HEK293 (cell line): ENCODE data around the gene LRRN2.

Experiments
- CTCF ChIA-PET: fragments of 350-600 bp; formaldehyde crosslinking; extraction: SDS; loops from one replicate; lab custom pipeline; 2021; ENCODE audit warnings: antibody characterized with exemption; lab: Yijun Ruan, JAX
- POLR2A ChIA-PET: fragments of 300-600 bp; formaldehyde crosslinking; extraction: SDS; loops from one replicate; lab custom pipeline; 2020; ENCODE audit warnings: antibody characterized with exemption, inconsistent platforms; lab: Yijun Ruan, JAX
- H3K27ac ChIP-seq: fragments of 200-500 bp; sonication (Bioruptor generic); 2 replicates; pipeline ENCODE4 v1.5.1; 2014; ENCODE audit warnings: low read depth, low read length, control low read depth, inconsistent platforms; ENCODE audit errors: extremely low read depth
- H3K36me3 ChIP-seq, 2 experiments: fragments of 200-500 bp in 1 of 2; sonication (Bioruptor generic) in 1 of 2; 1 replicate in 1 of 2; 2 replicates in 1 of 2; pipeline ENCODE4 v1.5.1; 2014 to 2017; ENCODE audit warnings: inconsistent platforms in 2 of 2, low read length in 2 of 2; ENCODE audit not compliant: control insufficient read depth in 2 of 2, insufficient read depth in 1 of 2
- H3K4me1 ChIP-seq: fragments of 200-500 bp; sonication (Bioruptor generic); 2 replicates; pipeline ENCODE4 v1.5.1; 2014; ENCODE audit warnings: mild to moderate bottlenecking, low read length, inconsistent platforms; ENCODE audit not compliant: control insufficient read depth, insufficient read depth
- H3K4me3 ChIP-seq: 2 replicates; pipeline ENCODE4 v1.5.1; 2011; ENCODE audit warnings: low read depth, mild to moderate bottlenecking, control low read depth, low read length, moderate library complexity
- H3K9me3 ChIP-seq: fragments of 200-500 bp; sonication (Bioruptor generic); 2 replicates; pipeline ENCODE4 v1.5.1; 2014; ENCODE audit warnings: low read depth, low read length, inconsistent platforms; ENCODE audit not compliant: control insufficient read depth, insufficient read depth
- EGR2 ChIP-seq: fragments of 450-650 bp; formaldehyde crosslinking; IDR thresholded peaks from 2 replicates; pipeline ENCODE4 v1.5.1; 2016; ENCODE audit warnings: low read depth, missing biosample characterization, missing genetic modification characterization
- SCRT1 ChIP-seq: fragments of 450-650 bp; formaldehyde crosslinking; IDR thresholded peaks from 2 replicates; pipeline ENCODE4 v1.5.1; 2016; ENCODE audit warnings: missing biosample characterization, missing genetic modification characterization, borderline replicate concordance
- SETDB1 ChIP-seq: IDR thresholded peaks from one replicate; pipeline ENCODE4 v1.6.1; 2017; ENCODE audit warnings: mild to moderate bottlenecking, low read length, moderate library complexity, mixed read lengths; ENCODE audit not compliant: insufficient read length
- SP3 ChIP-seq: fragments of 450-650 bp; formaldehyde crosslinking; IDR thresholded peaks from 2 replicates; pipeline ENCODE4 v1.5.1; 2016; ENCODE audit warnings: missing biosample characterization, missing genetic modification characterization
- SP7 ChIP-seq: fragments of 450-650 bp; formaldehyde crosslinking; IDR thresholded peaks from 2 replicates; pipeline ENCODE4 v1.5.1; 2016; ENCODE audit warnings: missing biosample characterization, missing genetic modification characterization
- TRIM28 ChIP-seq: IDR thresholded peaks from 2 replicates; pipeline ENCODE4 v1.6.1; 2011; ENCODE audit warnings: low read length, control low read depth, borderline replicate concordance
- TSHZ1 ChIP-seq: fragments of 450-650 bp; formaldehyde crosslinking; IDR thresholded peaks from 2 replicates; pipeline ENCODE4 v1.5.1; 2016; ENCODE audit warnings: missing biosample characterization, missing genetic modification characterization, borderline replicate concordance
- ZBTB10 ChIP-seq: fragments of 450-650 bp; formaldehyde crosslinking; IDR thresholded peaks from 2 replicates; pipeline ENCODE4 v1.5.1; 2016; ENCODE audit warnings: missing biosample characterization, missing genetic modification characterization
- ZBTB44 ChIP-seq: fragments of 450-650 bp; IDR thresholded peaks from 2 replicates; pipeline ENCODE4 v1.5.1; 2018; ENCODE audit warnings: missing biosample characterization, mild to moderate bottlenecking, missing genetic modification characterization
- ZBTB48 ChIP-seq: fragments of 450-650 bp; formaldehyde crosslinking; IDR thresholded peaks from 2 replicates; pipeline ENCODE4 v1.5.1; 2016; ENCODE audit warnings: missing biosample characterization, missing genetic modification characterization
- ZBTB6 ChIP-seq: fragments of 450-650 bp; formaldehyde crosslinking; IDR thresholded peaks from 2 replicates; pipeline ENCODE4 v1.5.1; 2017; ENCODE audit warnings: missing biosample characterization, missing genetic modification characterization
- ZEB2 ChIP-seq: fragments of 450-650 bp; formaldehyde crosslinking; IDR thresholded peaks from 2 replicates; pipeline ENCODE4 v1.5.1; 2016; ENCODE audit warnings: missing biosample characterization, missing genetic modification characterization
- ZFHX2 ChIP-seq: fragments of 450-650 bp; formaldehyde crosslinking; conservative IDR thresholded peaks from 2 replicates; pipeline ENCODE4 v1.5.1; 2016; ENCODE audit warnings: missing biosample characterization, missing genetic modification characterization
- ZNF146 ChIP-seq: fragments of 450-650 bp; formaldehyde crosslinking; IDR thresholded peaks from 2 replicates; pipeline ENCODE4 v1.5.1; 2016; ENCODE audit warnings: missing biosample characterization, missing genetic modification characterization
- ZNF155 ChIP-seq: fragments of 450-650 bp; formaldehyde crosslinking; IDR thresholded peaks from 2 replicates; pipeline ENCODE4 v1.5.1; 2016; ENCODE audit warnings: missing biosample characterization, missing genetic modification characterization
- ZNF239 ChIP-seq: fragments of 450-650 bp; formaldehyde crosslinking; IDR thresholded peaks from 2 replicates; pipeline ENCODE4 v1.5.1; 2016; ENCODE audit warnings: missing biosample characterization, missing genetic modification characterization
- ZNF292 ChIP-seq: fragments of 450-650 bp; formaldehyde crosslinking; IDR thresholded peaks from 2 replicates; pipeline ENCODE4 v1.5.1; 2016; ENCODE audit warnings: low read depth, missing biosample characterization, missing genetic modification characterization, borderline replicate concordance
- ZNF324 ChIP-seq: fragments of 450-650 bp; formaldehyde crosslinking; IDR thresholded peaks from 2 replicates; pipeline ENCODE4 v1.5.1; 2016; ENCODE audit warnings: missing biosample characterization, missing genetic modification characterization
- ZNF335 ChIP-seq: fragments of 450-650 bp; formaldehyde crosslinking; conservative IDR thresholded peaks from 2 replicates; pipeline ENCODE4 v1.5.1; 2016; ENCODE audit warnings: missing biosample characterization, missing genetic modification characterization
- ZNF514 ChIP-seq: fragments of 450-650 bp; formaldehyde crosslinking; IDR thresholded peaks from 2 replicates; pipeline ENCODE4 v1.5.1; 2016; ENCODE audit warnings: missing biosample characterization, missing genetic modification characterization
- ZNF560 ChIP-seq: fragments of 450-650 bp; formaldehyde crosslinking; IDR thresholded peaks from 2 replicates; pipeline ENCODE4 v1.5.1; 2017; ENCODE audit warnings: missing biosample characterization, missing genetic modification characterization, borderline replicate concordance
- ZNF623 ChIP-seq: fragments of 450-650 bp; formaldehyde crosslinking; IDR thresholded peaks from 2 replicates; pipeline ENCODE4 v1.5.1; 2016; ENCODE audit warnings: missing biosample characterization, missing genetic modification characterization
- ZNF692 ChIP-seq: fragments of 450-650 bp; formaldehyde crosslinking; IDR thresholded peaks from 2 replicates; pipeline ENCODE4 v1.5.1; 2016; ENCODE audit warnings: missing biosample characterization, missing genetic modification characterization
- ZNF792 ChIP-seq: fragments of 450-650 bp; formaldehyde crosslinking; IDR thresholded peaks from 2 replicates; pipeline ENCODE4 v1.5.1; 2016; ENCODE audit warnings: missing biosample characterization, missing genetic modification characterization

LRRN2 gene

GRCh38 chr1:204602111-204602579 lies 83.4 kb downstream of the LRRN2 start:
- no peak overlapping the region for H3K4me3 ChIP-seq
- TF ChIP-seq ZNF335 (tag by site-specific recombination), result no peak
- no peak for TF ChIP-seq ZBTB44
- TF ChIP-seq EGR2 (tag by site-specific recombination), result 0 out of 2 replicates have a peak, but pooled peaks have one; percentile 58
- TF ChIP-seq ZBTB48 (tag by site-specific recombination), result no peak
- TF ChIP-seq ZNF560 (tag by site-specific recombination), result no peak
- no peak for TF ChIP-seq ZNF623 (tag by site-specific recombination)
- TF ChIP-seq ZNF792 (tag by site-specific recombination), result no peak
- no peak for TF ChIP-seq TSHZ1
- TF ChIP-seq ZNF324 (tag by site-specific recombination), result no peak
- no peak for TF ChIP-seq SETDB1
- no peak for TF ChIP-seq SP3
- peak; percentile 50 for TF ChIP-seq ZFHX2
- TF ChIP-seq, all 188 proteins: peak for 2
- Histone ChIP-seq H3K4me1 (no peaks in the 10 kb centered on the region), H3K27ac (no peak overlapping the region), H3K36me3 (no peaks in the 10 kb centered on the region), H3K9me3 (no peaks in the 10 kb centered on the region)
- POLR2A ChIA-PET, result no interaction called here
- CTCF ChIA-PET, result interaction anchor here (1.1 kb wide), 1 partner anchor 190 kb away, joined by 4 read pairs; no protein-coding TSS in a partner anchor

GRCh38 chr1:204600968-204601367 lies 84.6 kb downstream of the LRRN2 start:
- TF ChIP-seq SP7 (tag by site-specific recombination) (no peak), ZEB2 (tag by site-specific recombination) (no peak), ZNF155 (tag by site-specific recombination) (no peak), ZBTB10 (tag by site-specific recombination) (no peak), TRIM28 (no peak), ZBTB6 (tag by site-specific recombination) (no peak), ZNF292 (no peak), ZNF239 (tag by site-specific recombination) (no peak), ZNF692 (tag by site-specific recombination) (no peak), ZNF514 (tag by site-specific recombination) (no peak), SCRT1 (tag by site-specific recombination) (no peak), ZNF146 (tag by site-specific recombination) (no peak)
- Histone ChIP-seq H3K4me1 (no peaks in the 10 kb centered on the region), H3K4me3 (no peak overlapping the region), H3K36me3 (no peaks in the 10 kb centered on the region), H3K9me3 (no peaks in the 10 kb centered on the region), H3K27ac (no peak overlapping the region)
- ChIA-PET CTCF (interaction anchor here (0.6 to 1.1 kb wide), 2 partner anchors 172 to 206 kb away, joined by 4 to 5 read pairs; no protein-coding TSS in a partner anchor), POLR2A (no interaction called here)
